Natural killer cell (primary cell): ENCODE measurements around the gene MYH3. TPM values are rescaled to one million over a fixed set of nuclear protein-coding genes. Genes with fewer than 3 reads are reported as not detected.

Source experiments
- ATAC-seq, 3 donors: fragments of 150-1000 bp in 2 of 3; fragments of 200-7000 bp in 1 of 3; cut with Tn5 transposase; 1 replicate in 1 of 3; 2 replicates in 2 of 3; pipeline ENCODE4 v1.10.0; 2021; ENCODE audit warnings: mild to moderate bottlenecking in 2 of 3, moderate library complexity in 2 of 3
- DNase-seq, 2 donors: peaks; one replicate each; pipeline versions ENCODE4 v3.0.0 to v3.0.0-alpha.2; 2013 to 2021; ENCODE audit warnings: mixed read lengths in 1 of 2
- H3K27ac ChIP-seq: one replicate; pipeline ENCODE4 v1.5.1; 2013; ENCODE audit warnings: mild to moderate bottlenecking, low read length
- H3K27me3 ChIP-seq: one replicate; pipeline ENCODE4 v1.6.1; 2013; ENCODE audit warnings: low read length; ENCODE audit not compliant: control insufficient read depth, insufficient read depth
- H3K36me3 ChIP-seq: one replicate; pipeline ENCODE4 v1.6.1; 2013; ENCODE audit warnings: low read length; ENCODE audit not compliant: control insufficient read depth, insufficient read depth
- H3K4me1 ChIP-seq: one replicate; pipeline ENCODE4 v1.6.1; 2013; ENCODE audit warnings: low read length; ENCODE audit not compliant: control insufficient read depth, insufficient read depth
- H3K4me3 ChIP-seq: one replicate; pipeline ENCODE4 v1.5.1; 2013; ENCODE audit warnings: low read length
- H3K9me3 ChIP-seq: one replicate; pipeline ENCODE4 v1.6.1; 2013; ENCODE audit warnings: low read length; ENCODE audit not compliant: control insufficient read depth, insufficient read depth
- H3K27ac Mint-ChIP-seq, 2 donors: one replicate each; pipeline ENCODE4 v1.8.0; 2022; ENCODE audit warnings: mild to moderate bottlenecking in 2 of 2, mixed read lengths in 2 of 2, moderate library complexity in 1 of 2
- H3K27me3 Mint-ChIP-seq, 2 donors: one replicate each; pipeline ENCODE4 v1.8.0; 2022; ENCODE audit warnings: low read depth in 2 of 2, mixed read lengths in 2 of 2
- H3K36me3 Mint-ChIP-seq: one replicate; pipeline ENCODE4 v1.8.0; 2022; ENCODE audit warnings: mixed read lengths
- H3K4me1 Mint-ChIP-seq, 2 donors: one replicate each; pipeline ENCODE4 v1.8.0; 2022; ENCODE audit warnings: mixed read lengths in 2 of 2
- H3K4me3 Mint-ChIP-seq: one replicate; pipeline ENCODE4 v1.8.0; 2022; ENCODE audit warnings: mild to moderate bottlenecking, moderate library complexity, mixed read lengths
- H3K9me3 Mint-ChIP-seq, 2 donors: one replicate each; pipeline ENCODE4 v1.8.0; 2022; ENCODE audit warnings: mixed read lengths in 2 of 2
- CTCF ChIP-seq: fragments of 200-600 bp; IDR thresholded peaks from one replicate; pipeline ENCODE4 v1.8.0; 2022; ENCODE audit warnings: antibody characterized with exemption
- WGBS: methylation state at CpG from one replicate; pipeline ENCODE4 v1.1.7; 2013; ENCODE audit warnings: missing lambda C conversion rate; ENCODE audit not compliant: insufficient coverage; 5-methylcytosine and 5-hydroxymethylcytosine counted together
- intact Hi-C: fragments of 100-400 bp; cut with micrococcal nuclease; formaldehyde crosslinking; loops from one replicate; pipeline ENCODE4 v1.14.2; 2022
- total RNA-seq, 4 donors: library from RNA; stranded (reverse); fragments of 120-200 nt in 1 of 4; gene quantifications; one replicate each; pipeline versions ENCODE4 v1.2.3 to v1.2.4, GENCODE V29; 2013 to 2022

The MYH3 gene
- total RNA-seq, 3 donors from 2014 or later (not counting 1 experiment from before 2014, with no cell fraction given): 4.3 to 6.6 (median 6.2) TPM

- Mint-ChIP-seq H3K27ac (no peak overlapping the region), H3K36me3 (peaks cover 28% of the 10 kb centered on the region), H3K27me3 (no peaks in the 10 kb centered on the region), H3K9me3 (no peaks in the 10 kb centered on the region), H3K4me1 (no peaks in the 10 kb centered on the region), H3K4me3 (no peak overlapping the region)
- H3K4me3 ChIP-seq: no peak overlapping the region
- ATAC-seq (no peak), DNase-seq (no peak)
- peaks cover 37% of the 10 kb centered on the region for H3K36me3 ChIP-seq
- no peaks in the 10 kb centered on the region for H3K27me3 ChIP-seq
- no peaks in the 10 kb centered on the region for H3K4me1 ChIP-seq
- intact Hi-C loops: no loop called here
- WGBS: 76% methylated on average over 3 of the region's 3 CpGs
- no peak overlapping the region for H3K27ac ChIP-seq
- no peak for TF ChIP-seq CTCF
- no peaks in the 10 kb centered on the region for H3K9me3 ChIP-seq
Observed at GRCh38 chr17:10640475-10640874, 16.6 kb downstream of the MYH3 start.

- Histone ChIP-seq H3K36me3 (peaks cover 36% of the 10 kb centered on the region), H3K4me3 (no peak overlapping the region), H3K4me1 (no peaks in the 10 kb centered on the region), H3K27me3 (no peaks in the 10 kb centered on the region), H3K9me3 (no peaks in the 10 kb centered on the region), H3K27ac (no peak overlapping the region)
- DNase-seq: no peak
- Mint-ChIP-seq H3K4me3 (no peak overlapping the region), H3K27ac (no peak overlapping the region), H3K9me3 (no peaks in the 10 kb centered on the region), H3K36me3 (peaks cover 28% of the 10 kb centered on the region), H3K27me3 (no peaks in the 10 kb centered on the region), H3K4me1 (no peaks in the 10 kb centered on the region)
- no peak for ATAC-seq
- intact Hi-C loops: no loop called here
- no peak for TF ChIP-seq CTCF
- 93% methylated on average over 25 of the region's 25 CpGs for WGBS
Observed at GRCh38 chr17:10638151-10638550, 19.0 kb downstream of the MYH3 start.

- Mint-ChIP-seq H3K27ac (no peak overlapping the region), H3K36me3 (peaks cover 21% of the 10 kb centered on the region), H3K4me1 (no peaks in the 10 kb centered on the region), H3K9me3 (no peaks in the 10 kb centered on the region), H3K4me3 (no peak overlapping the region), H3K27me3 (no peaks in the 10 kb centered on the region)
- H3K4me3 ChIP-seq: no peak overlapping the region
- no peak for TF ChIP-seq CTCF
- ATAC-seq (no peak), DNase-seq (no peak)
- no peaks in the 10 kb centered on the region for H3K9me3 ChIP-seq
- no peaks in the 10 kb centered on the region for H3K4me1 ChIP-seq
- no peak overlapping the region for H3K27ac ChIP-seq
- intact Hi-C loops: no loop called here
- 95% methylated on average over 14 of the region's 14 CpGs for WGBS
- H3K27me3 ChIP-seq: no peaks in the 10 kb centered on the region
- H3K36me3 ChIP-seq: peaks cover 35% of the 10 kb centered on the region
Observed at GRCh38 chr17:10635290-10635689, 21.8 kb downstream of the MYH3 start.

- Mint-ChIP-seq H3K4me3 (no peak overlapping the region), H3K27ac (no peak overlapping the region), H3K27me3 (no peaks in the 10 kb centered on the region), H3K36me3 (peaks cover 9% of the 10 kb centered on the region), H3K9me3 (no peaks in the 10 kb centered on the region), H3K4me1 (no peaks in the 10 kb centered on the region)
- DNase-seq: no peak
- no peak for ATAC-seq
- no peak overlapping the region for H3K4me3 ChIP-seq
- no peaks in the 10 kb centered on the region for H3K27me3 ChIP-seq
- WGBS: 77% methylated on average over 15 of the region's 15 CpGs
- peaks cover 33% of the 10 kb centered on the region for H3K36me3 ChIP-seq
- no peaks in the 10 kb centered on the region for H3K4me1 ChIP-seq
- TF ChIP-seq CTCF: no peak
- intact Hi-C loops: no loop called here
- no peaks in the 10 kb centered on the region for H3K9me3 ChIP-seq
- H3K27ac ChIP-seq: no peak overlapping the region
Observed at GRCh38 chr17:10633738-10634379, 23.2 kb downstream of the MYH3 start.
